Esophagus squamous epithelium (tissue), 5 donors: Measurements from ENCODE around the gene ZAR1. TPM values are rescaled to one million over a fixed set of nuclear protein-coding genes. Genes with fewer than 3 reads are reported as not detected.

Experiments
- DNase-seq: peaks from one replicate; lab custom pipeline; 2025; lab: John Stamatoyannopoulos, UW
- H3K27ac ChIP-seq, 4 donors: fragments of 200-600 bp; sonication (generic); one replicate each; pipeline ENCODE4 v1.5.1; 2016 to 2019; ENCODE audit warnings: mild to moderate bottlenecking in 1 of 4
- H3K27me3 ChIP-seq, 4 donors: fragments of 200-600 bp; sonication (generic); 1 replicate in 3 of 4; 2 replicates in 1 of 4; pipeline versions ENCODE4 v1.5.1 to v1.6.0; 2017 to 2021; ENCODE audit warnings: antibody characterized with exemption in 1 of 4
- H3K36me3 ChIP-seq, 3 donors: fragments of 200-600 bp; sonication (generic); one replicate each; pipeline ENCODE4 v1.5.1; 2016 to 2019
- H3K4me1 ChIP-seq, 3 donors: fragments of 200-600 bp; sonication (generic); one replicate each; pipeline ENCODE4 v1.5.1; 2017 to 2019
- H3K4me3 ChIP-seq, 4 donors: fragments of 200-600 bp; sonication (generic); 1 replicate in 3 of 4; 2 replicates in 1 of 4; pipeline ENCODE4 v1.5.1; 2016 to 2019; ENCODE audit warnings: mild to moderate bottlenecking in 2 of 4, moderate library complexity in 1 of 4
- H3K9me3 ChIP-seq, 3 donors: fragments of 200-600 bp; sonication (generic); one replicate each; pipeline ENCODE4 v1.5.1; 2016 to 2019
- POLR2A ChIP-seq, 4 donors: fragments of 450-650 bp; IDR thresholded peaks; one replicate each; pipeline ENCODE4 v1.6.1; 2017; ENCODE audit warnings: antibody characterized with exemption in 4 of 4, mild to moderate bottlenecking in 4 of 4, moderate library complexity in 3 of 4
- WGBS, 2 donors: methylation state at CpG; one replicate each; pipeline ENCODE4 v1.1.5; 2018; 5-methylcytosine and 5-hydroxymethylcytosine counted together
- intact Hi-C: fragments of 100-400 bp; cut with DNase I; formaldehyde crosslinking; loops from one replicate; pipeline ENCODE4 v1.15.0; 2022
- total RNA-seq, 4 donors: library from RNA; depleted of rRNA; stranded (reverse); fragments of >200 nt; gene quantifications; one replicate each; pipeline ENCODE4 v1.1.0, GENCODE V29; 2016
- TF ChIP-seq, protein P1 (sequence below), 6 experiments: fragments of 450-650 bp in 4 of 6; fragments of 200-600 bp in 2 of 6; sonication (generic) in 2 of 6; IDR thresholded peaks; one replicate each; pipeline ENCODE4 v1.5.1; 2016 to 2019; ENCODE audit warnings: antibody characterized with exemption in 6 of 6, mild to moderate bottlenecking in 4 of 6, moderate library complexity in 4 of 6
- donor health status: DM: yes; HTN: yes; CAD: no.

ZAR1 gene
- total RNA-seq, 4 donors from 2014 or later = not detected

DNA sequence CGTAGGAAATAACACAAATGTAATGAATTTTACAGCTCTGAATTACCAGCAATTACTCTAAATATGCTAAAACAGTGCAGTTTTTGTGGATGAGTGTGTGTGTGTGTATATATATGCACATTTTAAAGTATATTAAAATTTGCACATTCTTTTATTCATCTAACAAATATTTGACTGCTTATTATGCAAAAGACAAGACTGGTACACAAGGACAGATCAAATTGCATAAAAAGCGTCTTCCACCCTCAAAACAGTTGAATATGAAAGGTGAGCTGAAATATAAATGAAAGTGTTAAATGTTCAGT, 13.9 kb downstream of the ZAR1 start:
- no peak for DNase-seq
- Histone ChIP-seq H3K9me3 (no peaks in the 10 kb centered on the region), H3K27ac (no peak overlapping the region), H3K36me3 (peaks cover 0 to 93% (median 0%) of the 10 kb centered on the region in 3 donors), H3K4me1 (no peaks in the 10 kb centered on the region), H3K27me3 (no peaks in the 10 kb centered on the region), H3K4me3 (no peak overlapping the region)
- no peak for TF ChIP-seq POLR2A (IDR thresholded peaks at IDR 0.05)
- TF ChIP-seq, protein P1, sequence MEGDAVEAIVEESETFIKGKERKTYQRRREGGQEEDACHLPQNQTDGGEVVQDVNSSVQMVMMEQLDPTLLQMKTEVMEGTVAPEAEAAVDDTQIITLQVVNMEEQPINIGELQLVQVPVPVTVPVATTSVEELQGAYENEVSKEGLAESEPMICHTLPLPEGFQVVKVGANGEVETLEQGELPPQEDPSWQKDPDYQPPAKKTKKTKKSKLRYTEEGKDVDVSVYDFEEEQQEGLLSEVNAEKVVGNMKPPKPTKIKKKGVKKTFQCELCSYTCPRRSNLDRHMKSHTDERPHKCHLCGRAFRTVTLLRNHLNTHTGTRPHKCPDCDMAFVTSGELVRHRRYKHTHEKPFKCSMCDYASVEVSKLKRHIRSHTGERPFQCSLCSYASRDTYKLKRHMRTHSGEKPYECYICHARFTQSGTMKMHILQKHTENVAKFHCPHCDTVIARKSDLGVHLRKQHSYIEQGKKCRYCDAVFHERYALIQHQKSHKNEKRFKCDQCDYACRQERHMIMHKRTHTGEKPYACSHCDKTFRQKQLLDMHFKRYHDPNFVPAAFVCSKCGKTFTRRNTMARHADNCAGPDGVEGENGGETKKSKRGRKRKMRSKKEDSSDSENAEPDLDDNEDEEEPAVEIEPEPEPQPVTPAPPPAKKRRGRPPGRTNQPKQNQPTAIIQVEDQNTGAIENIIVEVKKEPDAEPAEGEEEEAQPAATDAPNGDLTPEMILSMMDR (IDR thresholded peaks at IDR 0.05) = no peak
- intact Hi-C loops = no loop called here
- WGBS, 2 donors = 90 to 96% methylated on average over 2 of the region's 2 CpGs

DNA sequence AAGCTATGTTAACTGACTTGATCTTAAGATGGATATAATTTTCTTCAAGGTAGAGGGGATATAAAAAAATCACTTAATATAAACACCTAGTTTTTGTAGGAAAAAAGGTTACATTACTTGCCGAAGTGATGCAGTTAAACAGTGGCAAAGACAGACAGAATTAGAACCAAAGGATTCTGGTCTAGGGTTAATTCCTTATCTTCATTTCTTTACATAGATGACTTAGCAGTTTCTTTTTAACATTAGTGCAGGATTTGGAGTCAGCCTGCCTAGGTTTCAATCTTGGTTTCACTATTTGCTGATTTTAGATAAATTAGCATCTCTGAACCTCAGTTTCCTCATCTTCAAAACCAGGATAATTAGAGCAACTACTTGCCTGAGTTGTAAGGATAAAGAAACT, 14.3 kb downstream of the ZAR1 start:
- no peaks in the 10 kb centered on the region for H3K4me1 ChIP-seq
- intact Hi-C loops = no loop called here
- no peak overlapping the region for H3K27ac ChIP-seq
- WGBS, 2 donors = 84 to 85% methylated on average over 1 of the region's 1 CpG
- no peak overlapping the region for H3K4me3 ChIP-seq
- H3K27me3 ChIP-seq = no peaks in the 10 kb centered on the region
- peaks cover 0 to 93% (median 0%) of the 10 kb centered on the region in 3 donors for H3K36me3 ChIP-seq
- no peaks in the 10 kb centered on the region for H3K9me3 ChIP-seq
- no peak for DNase-seq
- TF ChIP-seq, protein P1 (IDR thresholded peaks at IDR 0.05) = no peak
- TF ChIP-seq POLR2A (IDR thresholded peaks at IDR 0.05) = no peak

GRCh38 chr4:48506716-48507115, 16.7 kb downstream of the ZAR1 start:
- no peak for TF ChIP-seq POLR2A (IDR thresholded peaks at IDR 0.05)
- TF ChIP-seq, protein P1 (IDR thresholded peaks at IDR 0.05) = no peak
- peaks cover 0 to 93% (median 14%) of the 10 kb centered on the region in 3 donors for H3K36me3 ChIP-seq
- H3K4me3 ChIP-seq = no peak overlapping the region
- no peaks in the 10 kb centered on the region for H3K27me3 ChIP-seq
- WGBS, 2 donors = 83 to 88% methylated on average over 2 of the region's 2 CpGs
- no peaks in the 10 kb centered on the region for H3K9me3 ChIP-seq
- H3K4me1 ChIP-seq = no peaks in the 10 kb centered on the region
- H3K27ac ChIP-seq = no peak overlapping the region
- intact Hi-C loops = no loop called here
- DNase-seq = no peak

GRCh38 chr4:48509543-48509942, 19.5 kb downstream of the ZAR1 start:
- DNase-seq = no peak
- H3K27ac ChIP-seq = no peak overlapping the region
- H3K36me3 ChIP-seq = peaks cover 4 to 98% (median 23%) of the 10 kb centered on the region in 3 donors
- TF ChIP-seq, protein P1 (IDR thresholded peaks at IDR 0.05) = no peak
- no peak for TF ChIP-seq POLR2A (IDR thresholded peaks at IDR 0.05)
- no peaks in the 10 kb centered on the region for H3K27me3 ChIP-seq
- intact Hi-C loops = no loop called here
- H3K4me1 ChIP-seq = no peaks in the 10 kb centered on the region
- H3K4me3 ChIP-seq = no peak overlapping the region
- no peaks in the 10 kb centered on the region for H3K9me3 ChIP-seq

DNA sequence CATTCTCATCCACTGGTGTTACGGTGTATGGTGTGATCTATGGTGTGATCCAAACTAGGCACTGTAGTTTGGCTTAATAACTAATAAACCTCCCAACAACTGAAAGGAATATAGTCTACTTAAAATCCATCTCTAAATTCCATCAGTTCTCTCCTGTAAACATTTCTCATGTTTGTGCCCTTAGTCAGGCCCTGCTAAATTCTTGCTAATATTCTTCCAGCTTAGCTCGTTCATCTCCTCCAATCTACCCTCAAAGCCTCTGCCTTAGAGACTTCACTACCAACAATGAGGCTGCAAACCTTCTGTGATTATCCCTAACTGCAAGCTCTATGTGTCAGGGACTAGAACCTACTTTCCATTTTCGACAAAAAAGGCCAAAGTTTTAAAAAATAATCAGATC, 28.1 kb downstream of the ZAR1 start:
- H3K27ac ChIP-seq = no peak overlapping the region
- H3K36me3 ChIP-seq = peaks cover 20 to 100% (median 32%) of the 10 kb centered on the region in 3 donors
- H3K4me1 ChIP-seq = no peaks in the 10 kb centered on the region
- no peak overlapping the region for H3K4me3 ChIP-seq
- TF ChIP-seq, protein P1 (IDR thresholded peaks at IDR 0.05) = no peak
- TF ChIP-seq POLR2A (IDR thresholded peaks at IDR 0.05) = no peak
- no peaks in the 10 kb centered on the region for H3K27me3 ChIP-seq
- no peak for DNase-seq
- 94 to 95% methylated on average over 3 of the region's 3 CpGs for WGBS, 2 donors
- intact Hi-C loops = no loop called here
- no peaks in the 10 kb centered on the region for H3K9me3 ChIP-seq
